Loucy (cell line): ENCODE measurements around the gene CPSF4L.

Source experiments
- EZH2phosphoT487 ChIP-seq: fragments of 200-600 bp; IDR thresholded peaks from 2 replicates; pipeline ENCODE4 v1.6.1; 2018; ENCODE audit warnings: antibody characterized with exemption, mild to moderate bottlenecking, moderate library complexity, borderline replicate concordance
- TF ChIP-seq, protein P1 (sequence below): fragments of 200-600 bp; sonication (generic); conservative IDR thresholded peaks from 2 replicates; pipeline ENCODE4 v1.5.1; 2014; ENCODE audit warnings: mild to moderate bottlenecking, antibody characterized with exemption, low read length

GRCh38 chr17:73278049-73278464 lies 16.4 kb upstream of the CPSF4L start:
- TF ChIP-seq, protein P1, sequence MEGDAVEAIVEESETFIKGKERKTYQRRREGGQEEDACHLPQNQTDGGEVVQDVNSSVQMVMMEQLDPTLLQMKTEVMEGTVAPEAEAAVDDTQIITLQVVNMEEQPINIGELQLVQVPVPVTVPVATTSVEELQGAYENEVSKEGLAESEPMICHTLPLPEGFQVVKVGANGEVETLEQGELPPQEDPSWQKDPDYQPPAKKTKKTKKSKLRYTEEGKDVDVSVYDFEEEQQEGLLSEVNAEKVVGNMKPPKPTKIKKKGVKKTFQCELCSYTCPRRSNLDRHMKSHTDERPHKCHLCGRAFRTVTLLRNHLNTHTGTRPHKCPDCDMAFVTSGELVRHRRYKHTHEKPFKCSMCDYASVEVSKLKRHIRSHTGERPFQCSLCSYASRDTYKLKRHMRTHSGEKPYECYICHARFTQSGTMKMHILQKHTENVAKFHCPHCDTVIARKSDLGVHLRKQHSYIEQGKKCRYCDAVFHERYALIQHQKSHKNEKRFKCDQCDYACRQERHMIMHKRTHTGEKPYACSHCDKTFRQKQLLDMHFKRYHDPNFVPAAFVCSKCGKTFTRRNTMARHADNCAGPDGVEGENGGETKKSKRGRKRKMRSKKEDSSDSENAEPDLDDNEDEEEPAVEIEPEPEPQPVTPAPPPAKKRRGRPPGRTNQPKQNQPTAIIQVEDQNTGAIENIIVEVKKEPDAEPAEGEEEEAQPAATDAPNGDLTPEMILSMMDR: no peak
- TF ChIP-seq EZH2phosphoT487: no peak
